ENCODE measurements around the gene FAM163B. TPM values are rescaled to one million over a fixed set of nuclear protein-coding genes. Genes with fewer than 3 reads are reported as not detected.

The FAM163B gene
- total and polyA plus RNA-seq, 2 donors (not counting 1 experiment from before 2014, with no cell fraction given): not detected

DNA sequence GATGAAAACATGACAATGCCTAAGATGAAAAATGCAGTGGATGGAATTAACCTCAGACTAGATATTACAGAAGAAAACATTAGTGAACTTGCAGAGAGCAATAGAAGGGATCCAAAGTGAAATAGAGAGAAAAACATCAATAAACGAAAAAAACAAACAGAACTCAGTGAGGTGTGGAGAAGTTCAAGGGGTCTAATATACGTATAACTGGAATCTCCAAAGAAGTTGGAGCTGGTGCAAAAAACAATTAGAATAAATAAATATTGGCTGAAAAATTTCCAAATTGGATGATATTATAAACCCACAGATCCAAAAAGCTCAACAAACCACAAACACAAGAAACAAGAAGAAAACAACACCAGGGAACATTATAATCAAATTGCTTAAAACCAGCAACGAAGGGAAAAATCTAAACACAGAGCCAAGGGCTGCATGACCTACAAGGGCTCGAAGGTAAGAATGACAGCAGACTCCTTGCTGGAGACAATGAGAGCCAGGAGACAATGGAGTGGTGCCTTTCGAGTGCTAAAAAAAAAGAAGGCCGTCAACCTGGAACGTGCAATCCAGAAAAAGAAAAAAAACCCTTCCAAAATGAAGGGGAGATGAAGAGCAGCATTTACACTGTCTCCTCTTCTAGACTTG, 11.8 kb downstream of the FAM163B start:
- WGBS (ENCODE audit: insufficient coverage): 74% methylated on average over 3 of the region's 7 CpGs
- Histone ChIP-seq H4K20me1 (ENCODE audit: control insufficient read depth, insufficient read depth, low read length, poor library complexity, severe bottlenecking) (no peaks in the 10 kb centered on the region), H3K9me3 (ENCODE audit: control extremely low read depth in 1 of 3, control insufficient read depth in 2 of 3, insufficient read depth in 1 of 3, low read length in 2 of 3) (peaks cover 1 to 48% (median 19%) of the 10 kb centered on the region in 3 donors), H3K4me3 (ENCODE audit: control extremely low read depth in 1 of 5, extremely low read depth in 1 of 5, insufficient read depth in 1 of 5, low read depth in 2 of 5, low read length in 4 of 5) (no peak overlapping the region), H3K4me1 (ENCODE audit: control insufficient read depth in 2 of 2, insufficient read depth in 2 of 2, low read length in 2 of 2) (no peaks in the 10 kb centered on the region), H3K9ac (ENCODE audit: low read length) (no peak overlapping the region), H2AFZ (ENCODE audit: insufficient read depth, low read depth, low read length, poor library complexity, severe bottlenecking) (no peak overlapping the region), H3K27me3 (replicated peaks in 1 of 4; ENCODE audit: control extremely low read depth in 1 of 4, control insufficient read depth in 3 of 4, insufficient read depth in 4 of 4, low read length in 3 of 4) (peaks cover 0 to 11% (median 0%) of the 10 kb centered on the region in 4 experiments), H3K36me3 (replicated peaks in 1 of 2; ENCODE audit: control extremely low read depth in 1 of 2, control insufficient read depth in 1 of 2, extremely low read depth in 1 of 2, insufficient read depth in 2 of 2, low read length in 1 of 2) (no peaks in the 10 kb centered on the region), H3K27ac (ENCODE audit: low read length in 2 of 2) (no peak overlapping the region), H3K79me2 (ENCODE audit: control insufficient read depth, insufficient read depth, low read length) (no peaks in the 10 kb centered on the region), H3K4me2 (replicated peaks; ENCODE audit: low read depth, low read length, poor library complexity, severe bottlenecking) (no peak overlapping the region)
- H3K9me3 Mint-ChIP-seq (ENCODE audit: insufficient read depth): peaks cover 7% of the 10 kb centered on the region
- TF ChIP-seq, protein P1, sequence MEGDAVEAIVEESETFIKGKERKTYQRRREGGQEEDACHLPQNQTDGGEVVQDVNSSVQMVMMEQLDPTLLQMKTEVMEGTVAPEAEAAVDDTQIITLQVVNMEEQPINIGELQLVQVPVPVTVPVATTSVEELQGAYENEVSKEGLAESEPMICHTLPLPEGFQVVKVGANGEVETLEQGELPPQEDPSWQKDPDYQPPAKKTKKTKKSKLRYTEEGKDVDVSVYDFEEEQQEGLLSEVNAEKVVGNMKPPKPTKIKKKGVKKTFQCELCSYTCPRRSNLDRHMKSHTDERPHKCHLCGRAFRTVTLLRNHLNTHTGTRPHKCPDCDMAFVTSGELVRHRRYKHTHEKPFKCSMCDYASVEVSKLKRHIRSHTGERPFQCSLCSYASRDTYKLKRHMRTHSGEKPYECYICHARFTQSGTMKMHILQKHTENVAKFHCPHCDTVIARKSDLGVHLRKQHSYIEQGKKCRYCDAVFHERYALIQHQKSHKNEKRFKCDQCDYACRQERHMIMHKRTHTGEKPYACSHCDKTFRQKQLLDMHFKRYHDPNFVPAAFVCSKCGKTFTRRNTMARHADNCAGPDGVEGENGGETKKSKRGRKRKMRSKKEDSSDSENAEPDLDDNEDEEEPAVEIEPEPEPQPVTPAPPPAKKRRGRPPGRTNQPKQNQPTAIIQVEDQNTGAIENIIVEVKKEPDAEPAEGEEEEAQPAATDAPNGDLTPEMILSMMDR (IDR thresholded peaks at IDR 0.05): no peak
- ATAC-seq (ENCODE audit: low read depth) (no peak), DNase-seq (no peak)
- H3K4me3 Mint-ChIP-seq: no peak overlapping the region
- ChIA-PET POLR2A (no interaction called here), CTCF (no interaction called here)
- intact Hi-C loops (cut with micrococcal nuclease): no loop called here
- no peaks in the 10 kb centered on the region for H3K4me1 Mint-ChIP-seq
- H3K27me3 Mint-ChIP-seq: peaks cover 19% of the 10 kb centered on the region
- no peak overlapping the region for H3K27ac Mint-ChIP-seq

DNA sequence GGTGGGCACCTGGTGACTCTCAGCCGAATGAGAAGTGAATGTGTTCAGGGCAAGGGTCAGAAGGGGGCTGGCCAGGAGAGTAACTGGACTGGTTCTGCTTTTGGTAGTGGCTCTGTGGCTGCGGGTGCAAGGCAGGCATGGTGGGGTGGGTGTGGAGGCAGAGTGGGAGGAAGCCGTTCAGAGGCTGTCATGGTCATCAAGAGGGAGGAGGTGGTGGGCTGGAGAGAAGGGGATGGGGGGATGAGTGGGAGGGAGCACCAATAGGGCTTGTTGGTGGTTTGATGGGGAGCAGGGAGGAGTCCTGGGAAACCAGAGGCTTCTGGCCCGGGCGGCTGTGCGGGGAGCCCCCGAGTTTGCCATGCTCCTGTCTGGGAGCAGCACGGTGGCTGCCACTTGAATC, 13.3 kb downstream of the FAM163B start:
- ATAC-seq (ENCODE audit: low read depth): no peak
- H3K4me3 Mint-ChIP-seq: no peak overlapping the region
- intact Hi-C loops (cut with micrococcal nuclease): no loop called here

More for the DNA sequence above, 13.3 kb downstream of the FAM163B start:
- Histone ChIP-seq H3K9me3 (ENCODE audit: control extremely low read depth in 1 of 3, control insufficient read depth in 2 of 3, insufficient read depth in 1 of 3, low read length in 2 of 3) (peaks cover 1 to 48% (median 19%) of the 10 kb centered on the region in 3 donors), H3K36me3 (replicated peaks in 1 of 2; ENCODE audit: control extremely low read depth in 1 of 2, control insufficient read depth in 1 of 2, extremely low read depth in 1 of 2, insufficient read depth in 2 of 2, low read length in 1 of 2) (no peaks in the 10 kb centered on the region), H3K27ac (ENCODE audit: low read length in 2 of 2) (no peak overlapping the region), H2AFZ (ENCODE audit: insufficient read depth, low read depth, low read length, poor library complexity, severe bottlenecking) (no peak overlapping the region), H4K20me1 (ENCODE audit: control insufficient read depth, insufficient read depth, low read length, poor library complexity, severe bottlenecking) (no peaks in the 10 kb centered on the region), H3K4me1 (ENCODE audit: control insufficient read depth in 2 of 2, insufficient read depth in 2 of 2, low read length in 2 of 2) (no peaks in the 10 kb centered on the region), H3K4me3 (ENCODE audit: control extremely low read depth in 1 of 5, extremely low read depth in 1 of 5, insufficient read depth in 1 of 5, low read depth in 2 of 5, low read length in 4 of 5) (no peak overlapping the region), H3K9ac (ENCODE audit: low read length) (no peak overlapping the region), H3K79me2 (ENCODE audit: control insufficient read depth, insufficient read depth, low read length) (no peaks in the 10 kb centered on the region), H3K4me2 (replicated peaks; ENCODE audit: low read depth, low read length, poor library complexity, severe bottlenecking) (no peak overlapping the region), H3K27me3 (replicated peaks in 1 of 4; ENCODE audit: control extremely low read depth in 1 of 4, control insufficient read depth in 3 of 4, insufficient read depth in 4 of 4, low read length in 3 of 4) (peaks cover 0 to 4% (median 0%) of the 10 kb centered on the region in 4 experiments)
- no peak for TF ChIP-seq EZH2 (IDR thresholded peaks at IDR 0.05; ENCODE audit: borderline replicate concordance, insufficient read depth, low read depth, low read length, poor library complexity, severe bottlenecking)
- H3K4me1 Mint-ChIP-seq: no peaks in the 10 kb centered on the region
- H3K27me3 Mint-ChIP-seq: peaks cover 13% of the 10 kb centered on the region
- DNase-seq: no peak
- H3K27ac Mint-ChIP-seq: no peak overlapping the region
- H3K9me3 Mint-ChIP-seq (ENCODE audit: insufficient read depth): peaks cover 7% of the 10 kb centered on the region
- POLR2A ChIA-PET: no interaction called here
- WGBS (ENCODE audit: insufficient coverage): 89% methylated on average over 8 of the region's 8 CpGs
- CTCF ChIA-PET: no interaction called here
